SW480 (cell line): ENCODE measurements around the gene GBX2.

Source experiments
- DNase-seq: peaks from one replicate; pipeline ENCODE4 v3.0.0-alpha.2; 2016; ENCODE audit warnings: low spot score

Gene GBX2

GRCh38 chr2:236180831-236181453 lies 12.8 kb upstream of the GBX2 start:
- peak; percentile 56 for DNase-seq

GRCh38 chr2:236180076-236180816 lies 12.1 kb upstream of the GBX2 start:
- peak; percentile 10 for DNase-seq

- no peak for DNase-seq
Observed at GRCh38 chr2:236179236-236180075, 11.3 kb upstream of the GBX2 start.

DNA sequence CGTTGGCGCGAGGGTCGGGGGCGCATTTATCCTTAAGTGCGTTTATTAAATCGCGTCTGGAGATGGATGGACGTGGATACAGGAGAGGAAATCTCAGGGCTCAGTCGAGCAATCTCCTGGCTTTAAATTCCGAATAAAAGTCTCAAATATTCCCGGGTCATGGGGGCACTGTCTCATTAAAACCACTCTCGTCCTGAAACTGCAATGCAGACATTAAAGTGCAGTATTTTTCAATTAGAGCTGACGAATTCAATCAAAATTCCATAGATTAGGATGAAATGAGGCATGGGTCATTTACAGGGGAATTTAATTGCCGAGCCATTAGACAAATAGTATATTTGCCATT lies 10.7 kb upstream of the GBX2 start:
- no peak for DNase-seq

GRCh38 chr2:236177967-236178889 lies 10.0 kb upstream of the GBX2 start:
- peak; percentile 50 for DNase-seq

DNA sequence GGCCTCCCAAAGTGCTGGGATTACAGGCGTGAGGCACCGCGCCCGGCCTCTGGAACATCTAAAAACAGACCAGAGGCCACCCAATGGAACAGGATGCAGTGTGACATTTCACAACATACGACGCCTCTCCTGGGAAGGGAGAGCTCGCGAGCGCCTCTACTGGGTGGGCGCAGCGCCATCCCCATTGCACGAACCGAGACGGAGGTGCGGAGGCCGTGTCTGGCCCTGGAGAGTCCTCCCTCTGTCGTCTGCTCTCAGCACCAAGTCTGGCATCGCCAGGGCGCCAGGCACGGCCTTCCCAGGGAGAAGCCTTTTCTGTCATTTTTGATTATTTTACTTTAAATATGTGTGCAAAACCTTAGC lies 9.4 kb upstream of the GBX2 start:
- no peak for DNase-seq

GRCh38 chr2:236176951-236177350 lies 8.8 kb upstream of the GBX2 start:
- no peak for DNase-seq

GRCh38 chr2:236176417-236176816 lies 8.2 kb upstream of the GBX2 start:
- DNase-seq, result peak; percentile 15

DNA sequence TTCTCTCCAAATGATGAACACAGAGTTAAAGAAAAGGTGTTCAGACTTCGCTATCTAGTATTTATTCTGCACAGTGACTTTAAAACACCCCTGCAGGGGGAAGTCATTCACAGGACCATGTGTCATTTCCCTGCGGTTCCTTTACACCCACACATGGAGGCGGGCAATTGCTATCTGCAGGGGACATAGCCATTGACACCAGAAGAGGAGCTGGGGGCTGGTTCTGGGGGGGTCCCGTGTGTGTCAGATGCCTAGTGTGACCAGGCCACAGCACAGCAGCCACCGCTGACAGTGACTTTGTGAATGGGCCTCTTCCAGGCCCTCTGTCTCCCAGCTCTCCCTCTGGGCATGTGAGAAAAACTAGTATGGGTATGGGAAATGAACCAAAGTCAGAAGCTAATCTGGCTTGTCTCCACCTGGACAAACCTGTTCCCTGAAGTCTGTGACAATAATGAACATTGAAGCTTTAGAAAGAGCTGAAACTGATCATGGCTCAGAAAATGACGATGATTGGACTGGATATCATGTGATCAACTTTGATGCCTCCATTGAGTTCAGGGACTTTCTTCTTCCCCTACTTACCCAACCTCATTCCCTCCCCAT lies 7.5 kb upstream of the GBX2 start:
- DNase-seq, result peak; percentile 57

GRCh38 chr2:236173729-236174607 lies 5.8 kb upstream of the GBX2 start:
- DNase-seq, result no peak

- peak; percentile 60 for DNase-seq
Observed at GRCh38 chr2:236173036-236173728, 5.0 kb upstream of the GBX2 start.

DNA sequence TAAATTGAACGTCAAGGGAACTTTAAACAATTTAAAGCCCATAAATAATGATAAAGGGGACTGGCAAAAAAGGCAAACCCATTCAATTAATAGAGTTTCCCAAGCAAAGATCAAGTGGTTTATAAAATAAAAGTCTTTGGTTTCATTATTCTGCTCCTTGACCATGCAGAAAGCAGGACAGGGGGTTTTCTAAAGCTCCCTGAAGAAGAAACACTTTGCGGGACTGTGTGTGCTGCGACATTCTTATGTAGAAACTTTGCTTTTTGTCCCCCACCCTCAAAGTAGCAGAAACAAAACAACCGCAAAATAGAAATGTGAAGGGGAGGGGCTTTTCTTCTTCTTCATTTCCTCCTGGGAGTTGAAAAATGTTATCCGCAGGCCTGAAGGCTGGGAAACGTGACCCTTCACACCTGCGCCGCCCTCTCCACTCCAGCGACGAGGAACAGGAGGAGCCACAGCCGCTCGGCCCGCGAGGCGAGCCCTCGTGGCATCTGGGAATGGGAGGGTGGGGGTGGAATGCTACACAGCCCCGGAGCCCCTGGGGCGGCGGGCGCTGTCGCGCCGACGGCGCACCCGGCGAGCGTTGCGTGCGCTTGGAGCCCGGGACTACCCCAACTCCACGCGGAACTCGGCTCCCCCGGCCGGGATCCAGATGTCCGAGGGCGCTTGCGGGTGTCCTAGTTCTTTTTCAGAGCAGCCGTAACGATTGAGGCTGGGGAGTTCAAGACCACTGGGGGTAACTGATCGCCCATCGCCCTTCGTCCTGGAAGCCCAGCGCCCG lies 4.3 kb upstream of the GBX2 start:
- DNase-seq, result no peak

DNA sequence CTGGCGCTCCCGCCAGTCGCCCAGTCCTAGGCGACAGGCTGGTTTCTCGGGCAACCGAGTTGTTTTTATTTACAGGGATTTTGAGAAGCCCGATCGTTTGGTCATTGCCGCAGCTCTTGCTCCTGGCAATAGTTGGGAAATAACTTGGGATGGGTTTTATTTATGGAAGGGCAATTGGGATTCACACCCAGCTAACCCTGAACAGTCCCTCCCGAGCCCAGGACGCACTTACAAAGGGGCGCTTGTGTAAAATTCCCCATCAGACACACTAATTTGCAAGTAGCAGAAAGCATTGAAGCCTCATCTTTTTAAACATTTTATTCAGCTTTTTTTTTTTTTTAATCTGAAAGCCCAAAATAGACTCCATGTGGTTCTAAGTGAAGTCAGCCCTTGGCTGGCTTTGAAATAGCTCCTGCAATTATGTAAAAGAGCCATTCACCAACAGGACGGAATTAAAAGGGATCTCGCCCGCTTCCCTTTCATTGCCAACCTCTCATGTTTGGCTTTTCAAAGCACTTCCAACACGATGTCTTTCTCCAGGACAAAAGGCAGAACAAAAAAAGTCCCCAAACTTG lies 3.6 kb upstream of the GBX2 start:
- no peak for DNase-seq

- DNase-seq, result no peak
Observed at GRCh38 chr2:236171181-236171679, 3.0 kb upstream of the GBX2 start.

- no peak for DNase-seq
Observed at GRCh38 chr2:236170590-236171165, 2.5 kb upstream of the GBX2 start.

DNA sequence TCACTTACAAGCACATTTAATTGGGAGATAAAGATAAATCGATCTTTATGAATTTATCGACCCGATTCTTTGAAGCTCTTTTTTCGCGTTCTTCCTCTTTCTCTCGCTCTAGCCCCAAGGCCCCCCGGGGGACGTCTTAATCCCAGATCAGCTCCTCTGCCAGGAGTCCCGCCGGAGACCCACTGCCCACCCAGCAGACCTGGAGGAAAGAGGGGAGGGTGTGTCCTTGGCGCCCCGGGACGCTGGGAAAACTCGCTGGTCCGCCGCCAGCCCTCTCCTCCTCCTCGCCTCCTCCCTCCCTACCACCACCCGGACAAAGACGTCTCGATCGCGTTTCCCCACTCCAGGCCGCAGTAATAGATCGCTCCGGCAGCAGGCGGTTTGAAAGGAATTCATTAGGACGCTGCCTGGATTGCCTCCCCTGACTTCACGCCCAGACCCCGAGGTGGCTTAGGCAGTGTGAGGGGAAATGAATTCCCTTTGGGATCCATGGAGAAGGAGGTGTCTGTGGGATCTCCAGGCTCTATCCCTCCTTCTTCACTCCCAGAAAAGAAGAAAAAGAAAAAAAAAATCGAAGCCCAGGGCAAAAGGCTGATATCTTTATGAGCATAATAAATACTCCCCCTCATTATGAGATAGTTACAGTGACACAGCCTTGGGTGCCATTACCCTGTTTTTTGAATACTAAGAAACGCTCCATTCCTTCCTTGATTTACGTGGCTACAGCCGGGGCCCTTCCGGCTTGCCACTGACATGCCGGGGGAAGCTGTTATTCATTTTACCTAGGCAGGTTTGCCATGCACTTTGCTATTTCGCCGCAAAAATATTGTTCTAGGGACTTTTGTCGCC lies 1.8 kb upstream of the GBX2 start:
- no peak for DNase-seq

GRCh38 chr2:236169151-236169721 lies 1.1 kb upstream of the GBX2 start:
- no peak for DNase-seq
